Spleen (tissue), 7 donors: ENCODE results near the gene FADS6.

Source experiments
- CTCF ChIP-seq, 11 experiments: fragments of 200-600 bp in 7 of 11; fragments of 450-650 bp in 4 of 11; sonication (generic) in 4 of 11; IDR thresholded peaks in 8 of 11; conservative IDR thresholded peaks in 3 of 11; 1 replicate in 7 of 11; 2 replicates in 4 of 11; pipeline versions ENCODE4 v1.4.0 to v1.8.0; 2016 to 2021; ENCODE audit warnings: antibody characterized with exemption in 11 of 11, inconsistent platforms in 4 of 11, mild to moderate bottlenecking in 1 of 11
- POLR2A ChIP-seq, 3 donors: fragments of 450-650 bp; IDR thresholded peaks; one replicate each; pipeline ENCODE4 v1.5.1; 2017; ENCODE audit warnings: antibody characterized with exemption in 3 of 3, mild to moderate bottlenecking in 1 of 3
- donor health status: DM: no; HTN: no; CAD: no; lungs with moderate emphysema.
- donor health status: DM: no; HTN: no; CAD: no.
- donor health status: DM: no; HTN: no; CAD: no.

DNA sequence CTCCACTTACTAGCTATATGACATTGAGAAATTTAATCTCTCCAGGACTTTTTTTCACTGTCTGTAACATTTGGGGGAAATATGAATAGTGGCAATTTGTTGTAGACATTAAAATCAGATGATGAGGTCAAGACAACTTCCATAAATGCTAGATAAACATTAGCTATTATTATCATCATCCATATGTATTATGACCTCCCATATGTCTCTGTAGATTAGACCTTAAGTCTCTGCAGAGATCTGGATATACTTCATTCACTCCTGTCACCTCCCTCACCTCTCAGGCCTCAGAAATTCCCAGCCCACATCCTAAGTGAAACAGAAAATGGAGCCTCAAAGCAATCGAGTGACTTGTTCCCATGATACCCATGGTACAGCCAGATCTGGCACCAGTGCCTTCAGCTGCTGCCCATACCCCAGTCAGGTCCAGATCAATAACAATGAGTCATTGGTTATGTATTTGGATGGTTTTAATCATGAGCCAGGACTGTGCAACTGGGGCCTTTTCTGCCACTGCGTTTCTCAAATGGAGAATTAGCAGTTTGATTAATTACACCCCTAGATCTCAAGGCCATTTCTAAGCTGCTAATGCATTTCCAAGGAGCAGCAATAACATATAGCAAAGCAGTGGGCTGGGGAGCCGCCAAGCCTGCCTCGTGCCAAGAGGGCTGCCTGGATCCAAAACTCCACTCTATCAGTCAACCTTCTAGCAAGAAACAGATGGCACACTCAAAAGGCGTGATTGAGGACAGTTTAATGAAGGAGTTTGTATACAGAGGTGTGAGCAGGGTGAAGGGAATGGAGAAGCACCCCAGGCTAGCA is 18.1 kb downstream of the FADS6 start:
- no peak for TF ChIP-seq CTCF (IDR thresholded peaks at IDR 0.05 in 8 of 11, conservative IDR thresholded peaks at IDR 0.05 in 3 of 11)
- no peak for TF ChIP-seq POLR2A (IDR thresholded peaks at IDR 0.05)
